Fibroblast of lung (primary cell): Measurements from ENCODE around the gene LMOD2. TPM values are rescaled to one million over a fixed set of nuclear protein-coding genes. Genes with fewer than 3 reads are reported as not detected.

Source experiments
- DNase-seq, 2 donors: peaks; one replicate each; pipeline versions ENCODE4 v3.0.0 to v3.0.0-alpha.2; 2010; ENCODE audit warnings: low read depth in 2 of 2
- H2AFZ ChIP-seq: 2 replicates; pipeline ENCODE4 v1.5.1; 2012; ENCODE audit warnings: low read length, control low read depth, inconsistent platforms
- H3K27ac ChIP-seq: 2 replicates; pipeline ENCODE4 v1.5.1; 2011; ENCODE audit warnings: low read length, control low read depth; ENCODE audit not compliant: insufficient read depth
- H3K27me3 ChIP-seq: 2 replicates; pipeline ENCODE4 v1.5.1; 2011; ENCODE audit warnings: mild to moderate bottlenecking, low read length; ENCODE audit not compliant: control insufficient read depth, insufficient read depth
- H3K36me3 ChIP-seq: 2 replicates; pipeline ENCODE4 v1.5.1; 2011; ENCODE audit warnings: low read length; ENCODE audit not compliant: control insufficient read depth, insufficient read depth
- H3K4me1 ChIP-seq: 2 replicates; pipeline ENCODE4 v1.5.1; 2011; ENCODE audit warnings: low read length; ENCODE audit not compliant: control insufficient read depth, insufficient read depth; ENCODE audit errors: extremely low read depth
- H3K4me2 ChIP-seq: 2 replicates; pipeline ENCODE4 v1.5.1; 2011; ENCODE audit warnings: low read length, control low read depth; ENCODE audit not compliant: insufficient read depth; ENCODE audit errors: extremely low read depth
- H3K4me3 ChIP-seq, 4 experiments: fragments of 200-600 bp in 1 of 4; sonication (generic) in 1 of 4; replicated peaks in 1 of 4; 2 replicates each; pipeline ENCODE4 v1.5.1; 2011 to 2016; ENCODE audit warnings: low read length in 4 of 4, low read depth in 3 of 4, mild to moderate bottlenecking in 3 of 4, control low read depth in 2 of 4, inconsistent platforms in 1 of 4, mixed read lengths in 1 of 4; ENCODE audit not compliant: insufficient read depth in 1 of 4; ENCODE audit errors: control extremely low read depth in 1 of 4
- H3K79me2 ChIP-seq: 2 replicates; pipeline ENCODE4 v1.5.1; 2012; ENCODE audit warnings: mild to moderate bottlenecking, low read length, inconsistent platforms; ENCODE audit not compliant: control insufficient read depth, insufficient read depth
- H3K9ac ChIP-seq: 2 replicates; pipeline ENCODE4 v1.5.1; 2011; ENCODE audit warnings: mild to moderate bottlenecking, low read length, control low read depth; ENCODE audit not compliant: insufficient read depth
- H3K9me3 ChIP-seq: 2 replicates; pipeline ENCODE4 v1.5.1; 2012; ENCODE audit warnings: low read depth, low read length; ENCODE audit not compliant: control insufficient read depth, insufficient read depth
- H4K20me1 ChIP-seq: 2 replicates; pipeline ENCODE4 v1.5.1; 2011; ENCODE audit warnings: low read length; ENCODE audit not compliant: control insufficient read depth, insufficient read depth; ENCODE audit errors: extremely low read depth
- CTCF ChIP-seq, 2 donors: IDR thresholded peaks in 1 of 2; conservative IDR thresholded peaks in 1 of 2; 1 replicate in 1 of 2; 2 replicates in 1 of 2; pipeline ENCODE4 v1.5.1; 2011 to 2012; ENCODE audit warnings: low read length in 2 of 2, control low read depth in 1 of 2, inconsistent platforms in 1 of 2, low read depth in 1 of 2, mild to moderate bottlenecking in 1 of 2
- EZH2 ChIP-seq: IDR thresholded peaks from 2 replicates; pipeline ENCODE4 v1.5.1; 2012; ENCODE audit warnings: low read length, control low read depth, mild to moderate bottlenecking; ENCODE audit errors: missing control alignments
- polyA plus RNA-seq, 2 donors: library from polyadenylated mRNA; depleted of rRNA in 1 of 2; stranded (reverse) in 1 of 2; unstranded in 1 of 2; fragments of >200 nt; gene quantifications; 2 replicates each; pipeline ENCODE4 v1.2.1, GENCODE V29; 2011 to 2012; ENCODE audit warnings: missing spikeins in 1 of 2
- total RNA-seq: library from RNA; depleted of rRNA; stranded (reverse); fragments of >200 nt; gene quantifications from 2 replicates; pipeline ENCODE4 v1.2.1, GENCODE V29; 2014

Gene LMOD2
- total and polyA plus RNA-seq, 2 donors (not counting 1 experiment from before 2014, with no cell fraction given) = not detected

- no peak overlapping the region for H3K9ac ChIP-seq
- H3K79me2 ChIP-seq = no peaks in the 10 kb centered on the region
- H4K20me1 ChIP-seq = no peaks in the 10 kb centered on the region
- TF ChIP-seq EZH2 (no peak), CTCF (conservative IDR thresholded peaks at IDR 0.05 in 1 of 2, IDR thresholded peaks at IDR 0.05 in 1 of 2; ENCODE audit: low read depth in 1 of 2, low read length in 2 of 2) (no peak)
- H3K4me2 ChIP-seq = no peak overlapping the region
- no peak overlapping the region for H3K27ac ChIP-seq
- H3K27me3 ChIP-seq = no peaks in the 10 kb centered on the region
- no peak for DNase-seq
- H3K4me1 ChIP-seq = no peaks in the 10 kb centered on the region
- no peak overlapping the region for H3K4me3 ChIP-seq
- no peaks in the 10 kb centered on the region for H3K36me3 ChIP-seq
- H3K9me3 ChIP-seq = no peaks in the 10 kb centered on the region
- no peak overlapping the region for H2AFZ ChIP-seq
These were observed 1.6 kb downstream of the LMOD2 start for GRCh38 chr7:123657304-123657685.

GRCh38 chr7:123658023-123658422 is 2.4 kb downstream of the LMOD2 start:
- Histone ChIP-seq H3K79me2 (no peaks in the 10 kb centered on the region), H3K9me3 (no peaks in the 10 kb centered on the region), H3K4me3 (no peak overlapping the region), H3K27me3 (no peaks in the 10 kb centered on the region), H4K20me1 (no peaks in the 10 kb centered on the region), H3K4me1 (no peaks in the 10 kb centered on the region), H3K4me2 (no peak overlapping the region), H3K36me3 (no peaks in the 10 kb centered on the region), H3K9ac (no peak overlapping the region), H2AFZ (no peak overlapping the region), H3K27ac (no peak overlapping the region)
- no peak for DNase-seq
- TF ChIP-seq CTCF (conservative IDR thresholded peaks at IDR 0.05 in 1 of 2, IDR thresholded peaks at IDR 0.05 in 1 of 2; ENCODE audit: low read depth in 1 of 2, low read length in 2 of 2) (no peak), EZH2 (no peak)

- Histone ChIP-seq H3K9ac (no peak overlapping the region), H3K4me2 (no peak overlapping the region), H3K36me3 (no peaks in the 10 kb centered on the region), H3K9me3 (no peaks in the 10 kb centered on the region), H3K4me1 (no peaks in the 10 kb centered on the region), H2AFZ (no peak overlapping the region), H3K4me3 (no peak overlapping the region), H3K79me2 (no peaks in the 10 kb centered on the region), H3K27me3 (no peaks in the 10 kb centered on the region), H4K20me1 (no peaks in the 10 kb centered on the region), H3K27ac (no peak overlapping the region)
- TF ChIP-seq EZH2 (no peak), CTCF (conservative IDR thresholded peaks at IDR 0.05 in 1 of 2, IDR thresholded peaks at IDR 0.05 in 1 of 2; ENCODE audit: low read depth in 1 of 2, low read length in 2 of 2) (no peak)
- DNase-seq = no peak
These were observed 5.1 kb downstream of the LMOD2 start for GRCh38 chr7:123660514-123661354.
